Measurements from ENCODE around the gene HEMGN. TPM values are rescaled to one million over a fixed set of nuclear protein-coding genes. Genes with fewer than 3 reads are reported as not detected.

HEMGN gene
- total and polyA plus RNA-seq, 2 of the 4 experiments (the other 2 are of a cell fraction) = not detected

GRCh38 chr9:97980918-97981845, 43.2 kb upstream of the HEMGN start (continued):
- no peak for TF ChIP-seq MXI1 (IDR thresholded peaks at IDR 0.05; ENCODE audit: borderline replicate concordance, low read depth, low read length)
- no peak for TF ChIP-seq POLR2A (IDR thresholded peaks at IDR 0.05; ENCODE audit: low read depth, low read length)

- no peak for ATAC-seq (ENCODE audit: low read depth)
- no peaks in the 10 kb centered on the region; the same call in 1 of the 2 replicates for H3K27me3 ChIP-seq (ENCODE audit: control insufficient read depth, insufficient read depth, low read length)
- H3K4me1 ChIP-seq (ENCODE audit: control insufficient read depth, insufficient read depth, low read length) = peaks cover 3% of the 10 kb centered on the region; the same call in 1 of the 2 replicates
- WGBS, 2 experiments (ENCODE audit: extremely low coverage in 2 of 2, insufficient read length in 1 of 2) = no CpG with 5 or more reads among the region's 4 CpGs
- DNase-seq = no peak
- no peak overlapping the region for H4K8ac ChIP-seq (ENCODE audit: low read depth in 2 of 2, low read length in 2 of 2)
- H2BK15ac ChIP-seq (ENCODE audit: low read depth, low read length) = no peak overlapping the region
- no peak overlapping the region for H3K18ac ChIP-seq (ENCODE audit: low read depth, low read length)
- ChIA-PET CTCF (no interaction called here), POLR2A (ENCODE audit: unreplicated experiment) (no interaction called here)
- no peak overlapping the region for H3K56ac ChIP-seq (ENCODE audit: extremely low read depth, insufficient read depth, low read length)
- no TSS peak for BruUV-seq (replicated peaks)
- no peak overlapping the region for H2BK20ac ChIP-seq (ENCODE audit: low read depth, low read length)
- no peak overlapping the region for H3K4me3 ChIP-seq (ENCODE audit: insufficient read depth, low read depth, low read length)
- H3K9me3 ChIP-seq (ENCODE audit: control insufficient read depth, insufficient read depth, low read length) = no peaks in the 10 kb centered on the region
- no peak overlapping the region for H3K4ac ChIP-seq (ENCODE audit: low read depth, low read length)
- intact Hi-C loops (cut with micrococcal nuclease) = no loop called here
- H2AK5ac ChIP-seq (ENCODE audit: low read depth, low read length) = no peak overlapping the region
- no peak overlapping the region for H2AK9ac ChIP-seq (replicated peaks; ENCODE audit: low read depth, low read length, poor library complexity)
- no peak overlapping the region for H2AFZ ChIP-seq (replicated peaks; ENCODE audit: low read length, poor library complexity)
- H3K27ac ChIP-seq (ENCODE audit: insufficient read depth, low read length) = no peak overlapping the region
- no peak overlapping the region for H3K14ac ChIP-seq (replicated peaks; ENCODE audit: low read depth, low read length)
- no peaks in the 10 kb centered on the region for H3K36me3 ChIP-seq (ENCODE audit: control insufficient read depth, insufficient read depth, low read length)
- H4K5ac ChIP-seq (ENCODE audit: low read depth, low read length) = no peak overlapping the region
- H2BK120ac ChIP-seq (ENCODE audit: low read depth, low read length) = no peak overlapping the region
- no peak overlapping the region for H3K9ac ChIP-seq (ENCODE audit: low read depth, low read length)
- no peak overlapping the region for H3K4me2 ChIP-seq (ENCODE audit: low read depth, low read length)
- in situ Hi-C loops (cut with MboI; ENCODE audit: low sequenced_read_pairs) = no loop called here
- H2BK5ac ChIP-seq (ENCODE audit: low read depth, low read length, poor library complexity, severe bottlenecking) = no peak overlapping the region
- dilution Hi-C loops (cut with HindIII; ENCODE audit: low sequenced_read_pairs, unreplicated experiment) = no loop called here
- peaks cover 5% of the 10 kb centered on the region; the same call in 1 of the 2 replicates for H4K20me1 ChIP-seq (ENCODE audit: insufficient read depth, low read length)
- peaks cover 0 to 6% of the 10 kb centered on the region in 2 experiments; a peak in 1 of 4 replicates for H3K79me1 ChIP-seq (ENCODE audit: low read depth in 1 of 2, low read length in 2 of 2)
- H3K23ac ChIP-seq (ENCODE audit: low read depth, low read length) = no peak overlapping the region
- H4K91ac ChIP-seq (ENCODE audit: insufficient read depth, low read depth, low read length) = no peak overlapping the region
- H3K9me1 ChIP-seq (ENCODE audit: insufficient read depth, low read length) = no peaks in the 10 kb centered on the region
- TF ChIP-seq SMC3 (IDR thresholded peaks at IDR 0.05; ENCODE audit: low read depth, low read length) (no peak), MAZ (IDR thresholded peaks at IDR 0.05; ENCODE audit: borderline replicate concordance, low read depth, low read length) (no peak), RCOR1 (IDR thresholded peaks at IDR 0.05; ENCODE audit: insufficient replicate concordance, low read length) (no peak), MAFK (IDR thresholded peaks at IDR 0.05; ENCODE audit: low read depth, low read length) (no peak), CEBPB (IDR thresholded peaks at IDR 0.05; ENCODE audit: low read depth, low read length) (no peak), RAD21 (IDR thresholded peaks at IDR 0.05; ENCODE audit: low read length) (no peak), ELK1 (IDR thresholded peaks at IDR 0.05; ENCODE audit: borderline replicate concordance, low read depth, low read length) (no peak), USF2 (IDR thresholded peaks at IDR 0.05; ENCODE audit: low read depth, low read length) (no peak), CTCF (conservative IDR thresholded peaks at IDR 0.05; ENCODE audit: low read depth, low read length) (no peak), RFX5 (IDR thresholded peaks at IDR 0.05; ENCODE audit: low read depth, low read length) (no peak), BHLHE40 (IDR thresholded peaks at IDR 0.05; ENCODE audit: low read depth, low read length) (no peak)
Measured at GRCh38 chr9:97980479-97980803, 42.5 kb upstream of the HEMGN start.
